Measurements from ENCODE around the gene ZNF470.

GRCh38 chr19:56608274-56608964, 41.2 kb downstream of the ZNF470 start:
- TF ChIP-seq CTCF (IDR thresholded peaks at IDR 0.05; ENCODE audit: low read depth, low read length) (no peak), EZH2phosphoT487 (IDR thresholded peaks at IDR 0.05; ENCODE audit: low read depth) (no peak)

Data from OCI-LY3 (cell line).